Keratinocyte (primary cell): ENCODE results near the gene ABCB11. TPM values are rescaled to one million over a fixed set of nuclear protein-coding genes. Genes with fewer than 3 reads are reported as not detected.
"Not testable (repeated sequence)": the region's sequence is repeated elsewhere in the genome, so short reads cannot be mapped to it uniquely, and the experiment has no call there.

Source experiments
- DNase-seq: peaks from one replicate; pipeline ENCODE4 v3.0.0-alpha.2; 2011; ENCODE audit warnings: low read depth, missing footprints, low spot score
- FAIRE-seq: peaks from 2 replicates; lab custom pipeline; 2011; peaks lifted over from hg19 to GRCh38; lab: Jason Lieb, UNC
- H2AFZ ChIP-seq: 2 replicates; pipeline ENCODE4 v1.6.0; 2012; ENCODE audit warnings: low read length, control low read depth, inconsistent platforms; ENCODE audit not compliant: control insufficient read depth
- H3K27ac ChIP-seq: 2 replicates; pipeline ENCODE4 v1.5.1; 2011; ENCODE audit warnings: low read length; ENCODE audit not compliant: control insufficient read depth, insufficient read depth
- H3K27me3 ChIP-seq: 3 replicates; pipeline ENCODE4 v1.6.0; 2011; ENCODE audit warnings: low read length; ENCODE audit not compliant: control insufficient read depth, insufficient read depth; ENCODE audit errors: extremely low read depth
- H3K36me3 ChIP-seq, 2 experiments: 2 replicates in 1 of 2; 3 replicates in 1 of 2; pipeline ENCODE4 v1.5.1; 2011; ENCODE audit warnings: low read length in 2 of 2, mild to moderate bottlenecking in 1 of 2; ENCODE audit not compliant: control insufficient read depth in 2 of 2, insufficient read depth in 2 of 2; ENCODE audit errors: extremely low read depth in 1 of 2
- H3K4me1 ChIP-seq: 3 replicates; pipeline ENCODE4 v1.5.1; 2011; ENCODE audit warnings: low read length; ENCODE audit not compliant: control insufficient read depth, insufficient read depth; ENCODE audit errors: extremely low read depth
- H3K4me2 ChIP-seq: 3 replicates; pipeline ENCODE4 v1.6.0; 2011; ENCODE audit warnings: low read depth, low read length; ENCODE audit not compliant: control insufficient read depth, insufficient read depth; ENCODE audit errors: extremely low read depth
- H3K4me3 ChIP-seq, 3 experiments: fragments of 200-600 bp in 1 of 3; sonication (generic) in 1 of 3; 2 replicates in 2 of 3; 3 replicates in 1 of 3; pipeline ENCODE4 v1.5.1; 2011 to 2016; ENCODE audit warnings: low read length in 3 of 3, mild to moderate bottlenecking in 3 of 3, control low read depth in 2 of 3, inconsistent platforms in 1 of 3, low read depth in 1 of 3, mixed read lengths in 1 of 3, mixed run types in 1 of 3, moderate library complexity in 1 of 3; ENCODE audit not compliant: control insufficient read depth in 2 of 3, insufficient read depth in 2 of 3; ENCODE audit errors: extremely low read depth in 1 of 3
- H3K79me2 ChIP-seq: 2 replicates; pipeline ENCODE4 v1.6.0; 2012; ENCODE audit warnings: low read length; ENCODE audit not compliant: control insufficient read depth, insufficient read depth
- H3K9ac ChIP-seq: 3 replicates; pipeline ENCODE4 v1.6.0; 2011; ENCODE audit warnings: low read length; ENCODE audit not compliant: control insufficient read depth, insufficient read depth; ENCODE audit errors: extremely low read depth
- H3K9me1 ChIP-seq: 3 replicates; pipeline ENCODE4 v1.6.0; 2011; ENCODE audit warnings: low read length; ENCODE audit not compliant: control insufficient read depth, insufficient read depth; ENCODE audit errors: extremely low read depth
- H3K9me3 ChIP-seq: 2 replicates; pipeline ENCODE4 v1.5.1; 2012; ENCODE audit warnings: low read depth, low read length; ENCODE audit not compliant: control insufficient read depth
- H4K20me1 ChIP-seq: 3 replicates; pipeline ENCODE4 v1.6.0; 2011; ENCODE audit warnings: low read length; ENCODE audit not compliant: control insufficient read depth, insufficient read depth; ENCODE audit errors: extremely low read depth
- EZH2 ChIP-seq: IDR thresholded peaks from one replicate; pipeline ENCODE4 v1.6.1; 2012; ENCODE audit warnings: inconsistent platforms, mild to moderate bottlenecking, low read length, moderate library complexity
- dilution Hi-C: fragments of 300-500 bp; cut with MboI; formaldehyde crosslinking; loops from one replicate; pipeline ENCODE4 v1.7.0; 2020; ENCODE audit warnings: low sequenced_read_pairs; ENCODE audit not compliant: extremely low pct_ligation_motif_present
- polyA plus RNA-seq, 5 experiments: library from polyadenylated mRNA; depleted of rRNA in 3 of 5; stranded (reverse) in 3 of 5; stranded (forward) in 1 of 5; unstranded in 1 of 5; fragments of >200 nt; gene quantifications; 1 replicate in 1 of 5; 2 replicates in 3 of 5; 3 replicates in 1 of 5; pipeline versions ENCODE4 v1.2.1 to v1.2.3, GENCODE V29; 2011 to 2012; ENCODE audit warnings: missing spikeins in 2 of 5, low read depth in 1 of 5, low replicate concordance in 1 of 5
- TF ChIP-seq, protein P1 (sequence below), 3 experiments: IDR thresholded peaks in 1 of 3; conservative IDR thresholded peaks in 1 of 3; optimal IDR thresholded peaks in 1 of 3; 2 replicates in 2 of 3; 3 replicates in 1 of 3; pipeline versions ENCODE3 to v1.5.1; 2011; ENCODE audit warnings: low read length in 3 of 3, mild to moderate bottlenecking in 3 of 3, moderate library complexity in 2 of 3, control low read depth in 1 of 3, inconsistent platforms in 1 of 3; ENCODE audit not compliant: insufficient read depth in 2 of 3; ENCODE audit errors: extremely low read depth in 1 of 3

ABCB11 gene
- polyA plus RNA-seq, 1 donor (not counting 4 experiments of a cell fraction or from before 2014, with no cell fraction given): 0.03 TPM

DNA sequence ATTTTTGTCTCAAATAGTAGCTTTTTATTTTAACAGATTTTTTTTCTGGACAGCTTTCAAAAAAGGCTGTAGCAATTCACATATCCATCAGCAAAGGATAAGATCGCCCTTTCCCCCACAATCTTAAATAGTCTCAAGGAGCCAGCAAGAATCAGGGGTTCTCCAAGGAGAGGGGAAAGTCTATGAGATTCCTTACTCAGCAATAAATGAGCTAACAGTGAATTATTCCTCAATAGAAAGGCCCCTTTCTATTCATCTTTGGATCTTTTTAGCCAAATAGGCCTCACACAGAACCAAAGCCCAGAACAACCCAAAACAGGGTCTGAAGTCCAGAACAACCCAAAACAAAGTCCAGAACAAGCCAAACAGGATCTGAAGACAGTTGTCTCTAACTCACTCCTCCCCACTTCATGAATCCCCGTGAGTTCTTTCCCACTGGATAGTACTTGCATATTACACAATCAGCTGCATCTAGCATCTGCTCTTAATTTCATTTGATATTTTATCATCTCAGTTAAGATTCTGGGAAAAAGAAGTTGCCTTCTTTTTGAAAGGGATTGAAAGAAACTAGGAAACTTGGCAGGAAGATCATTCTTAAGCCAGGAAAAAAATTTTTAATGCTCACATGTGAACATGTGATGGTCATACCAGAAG lies 34.9 kb upstream of the ABCB11 start:
- no peaks in the 10 kb centered on the region for H4K20me1 ChIP-seq
- FAIRE-seq (no peak), DNase-seq (no peak)
- H3K27me3 ChIP-seq: no peaks in the 10 kb centered on the region
- no peaks in the 10 kb centered on the region for H3K79me2 ChIP-seq
- H3K4me1 ChIP-seq: peaks cover 12% of the 10 kb centered on the region
- dilution Hi-C loops: no loop called here
- H3K9ac ChIP-seq: no peak overlapping the region
- TF ChIP-seq, protein P1, sequence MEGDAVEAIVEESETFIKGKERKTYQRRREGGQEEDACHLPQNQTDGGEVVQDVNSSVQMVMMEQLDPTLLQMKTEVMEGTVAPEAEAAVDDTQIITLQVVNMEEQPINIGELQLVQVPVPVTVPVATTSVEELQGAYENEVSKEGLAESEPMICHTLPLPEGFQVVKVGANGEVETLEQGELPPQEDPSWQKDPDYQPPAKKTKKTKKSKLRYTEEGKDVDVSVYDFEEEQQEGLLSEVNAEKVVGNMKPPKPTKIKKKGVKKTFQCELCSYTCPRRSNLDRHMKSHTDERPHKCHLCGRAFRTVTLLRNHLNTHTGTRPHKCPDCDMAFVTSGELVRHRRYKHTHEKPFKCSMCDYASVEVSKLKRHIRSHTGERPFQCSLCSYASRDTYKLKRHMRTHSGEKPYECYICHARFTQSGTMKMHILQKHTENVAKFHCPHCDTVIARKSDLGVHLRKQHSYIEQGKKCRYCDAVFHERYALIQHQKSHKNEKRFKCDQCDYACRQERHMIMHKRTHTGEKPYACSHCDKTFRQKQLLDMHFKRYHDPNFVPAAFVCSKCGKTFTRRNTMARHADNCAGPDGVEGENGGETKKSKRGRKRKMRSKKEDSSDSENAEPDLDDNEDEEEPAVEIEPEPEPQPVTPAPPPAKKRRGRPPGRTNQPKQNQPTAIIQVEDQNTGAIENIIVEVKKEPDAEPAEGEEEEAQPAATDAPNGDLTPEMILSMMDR (optimal IDR thresholded peaks at IDR 0.05 in 1 of 3, IDR thresholded peaks at IDR 0.05 in 1 of 3, conservative IDR thresholded peaks at IDR 0.05 in 1 of 3; ENCODE audit: extremely low read depth in 1 of 3, insufficient read depth in 2 of 3, low read length in 3 of 3): no peak
- TF ChIP-seq EZH2: no peak
- H3K36me3 ChIP-seq: no peaks in the 10 kb centered on the region
- H3K4me3 ChIP-seq: no peak overlapping the region
- H3K9me1 ChIP-seq: no peaks in the 10 kb centered on the region
- H2AFZ ChIP-seq: no peak overlapping the region
- no peak overlapping the region for H3K4me2 ChIP-seq
- no peaks in the 10 kb centered on the region for H3K9me3 ChIP-seq
- no peak overlapping the region for H3K27ac ChIP-seq

DNA sequence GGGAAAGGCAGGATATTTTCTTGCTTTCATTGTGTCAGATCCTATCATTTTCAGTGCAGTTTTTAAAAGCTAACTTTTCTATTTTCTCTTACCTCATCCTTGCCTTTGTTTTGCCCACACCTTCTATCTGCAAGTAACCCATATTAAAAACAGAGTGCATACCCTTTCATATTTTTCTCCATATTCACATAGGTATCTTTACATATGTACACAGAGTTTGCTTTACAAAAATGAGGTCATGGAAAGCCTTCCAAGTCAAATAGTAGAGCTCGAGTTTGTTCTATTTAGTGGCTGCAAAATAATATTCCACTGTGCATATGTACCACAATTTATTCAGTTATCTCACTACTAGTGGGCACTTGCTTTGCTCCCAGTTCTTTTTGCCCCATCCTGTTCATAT lies 34.3 kb upstream of the ABCB11 start:
- H3K36me3 ChIP-seq: no peaks in the 10 kb centered on the region
- no peaks in the 10 kb centered on the region for H3K9me3 ChIP-seq
- dilution Hi-C loops: no loop called here
- H3K27me3 ChIP-seq: no peaks in the 10 kb centered on the region
- no peak for FAIRE-seq
- H3K79me2 ChIP-seq: no peaks in the 10 kb centered on the region
- no peak overlapping the region for H2AFZ ChIP-seq
- no peak overlapping the region for H3K9ac ChIP-seq
- H3K4me1 ChIP-seq: peaks cover 12% of the 10 kb centered on the region
- TF ChIP-seq, protein P1 (optimal IDR thresholded peaks at IDR 0.05 in 1 of 3, IDR thresholded peaks at IDR 0.05 in 1 of 3, conservative IDR thresholded peaks at IDR 0.05 in 1 of 3; ENCODE audit: extremely low read depth in 1 of 3, insufficient read depth in 2 of 3, low read length in 3 of 3): no peak
- TF ChIP-seq EZH2: no peak
- no peaks in the 10 kb centered on the region for H4K20me1 ChIP-seq
- no peak overlapping the region for H3K27ac ChIP-seq
- H3K4me3 ChIP-seq: no peak overlapping the region
- H3K4me2 ChIP-seq: no peak overlapping the region
- H3K9me1 ChIP-seq: no peaks in the 10 kb centered on the region
- no peak for DNase-seq

DNA sequence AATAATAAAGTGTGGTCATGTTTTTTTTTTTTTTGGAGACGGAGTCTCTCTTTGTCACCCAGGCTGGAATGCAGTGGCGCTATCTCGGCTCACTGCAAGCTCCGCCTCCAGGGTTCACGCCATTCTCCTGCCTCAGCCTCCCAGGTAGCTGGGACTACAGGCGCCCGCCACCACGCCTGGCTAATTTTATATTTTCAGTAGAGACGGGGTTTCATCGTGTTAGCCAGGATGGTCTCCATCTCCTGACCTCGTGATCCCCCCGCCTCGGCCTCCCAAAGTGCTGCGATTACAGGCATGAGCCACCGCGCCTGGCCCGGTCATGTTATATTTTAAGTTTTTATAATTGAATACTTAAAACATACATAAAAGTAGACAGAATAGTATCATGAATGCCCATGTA lies 33.1 kb upstream of the ABCB11 start:
- H4K20me1 ChIP-seq, H3K79me2 ChIP-seq, H3K36me3 ChIP-seq, H3K4me2 ChIP-seq, H3K4me1 ChIP-seq, dilution Hi-C loops, H3K9me3 ChIP-seq, H3K9me1 ChIP-seq, FAIRE-seq, H3K4me3 ChIP-seq, H3K9ac ChIP-seq, H3K27ac ChIP-seq, H3K27me3 ChIP-seq, DNase-seq, H2AFZ ChIP-seq: not testable (repeated sequence)

DNA sequence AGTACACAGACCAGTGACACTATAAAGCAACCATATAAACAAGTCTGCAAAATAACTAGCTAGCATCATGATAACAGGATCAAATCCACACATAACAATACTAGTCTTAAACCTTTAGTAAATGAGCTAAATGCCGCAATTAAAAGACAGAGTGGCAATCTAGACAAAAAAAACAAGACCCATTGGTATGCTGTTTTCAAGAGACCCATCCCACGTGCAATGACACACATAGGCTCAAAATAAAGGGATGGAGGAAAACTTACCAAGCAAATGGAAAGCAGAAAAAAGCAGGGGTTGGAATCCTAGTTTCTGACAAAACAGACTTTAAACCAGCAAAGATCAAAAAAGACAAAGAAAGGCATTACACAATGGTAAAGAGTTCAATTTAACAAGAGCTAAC lies 23.5 kb upstream of the ABCB11 start:
- H3K4me1 ChIP-seq, H3K4me2 ChIP-seq, dilution Hi-C loops, H3K27me3 ChIP-seq, H3K4me3 ChIP-seq, H3K9me1 ChIP-seq, H3K27ac ChIP-seq, DNase-seq, H3K36me3 ChIP-seq, H2AFZ ChIP-seq, H3K79me2 ChIP-seq, H4K20me1 ChIP-seq, H3K9ac ChIP-seq, H3K9me3 ChIP-seq, FAIRE-seq: not testable (repeated sequence)
